Hepatocyte (in vitro differentiated cells): ENCODE data around the gene MYH16. TPM values are rescaled to one million over a fixed set of nuclear protein-coding genes. Genes with fewer than 3 reads are reported as not detected.
"Not testable (repeated sequence)": the region's sequence is repeated elsewhere in the genome, so short reads cannot be mapped to it uniquely, and the experiment has no call there.

Experiments
- DNase-seq: peaks from one replicate; pipeline ENCODE4 v3.0.0-alpha.2; 2016; ENCODE audit warnings: low spot score
- H2AFZ ChIP-seq: fragments of 200-600 bp; sonication (generic); 2 replicates; pipeline ENCODE4 v1.6.0; 2016; ENCODE audit warnings: antibody characterized with exemption, mild to moderate bottlenecking
- H3K27ac ChIP-seq: fragments of 200-600 bp; sonication (generic); 2 replicates; pipeline ENCODE4 v1.5.1; 2016; ENCODE audit warnings: mild to moderate bottlenecking
- H3K27me3 ChIP-seq: fragments of 200-600 bp; sonication (generic); 2 replicates; pipeline ENCODE4 v1.6.1; 2016
- H3K36me3 ChIP-seq: fragments of 200-600 bp; sonication (generic); replicated peaks from 2 replicates; pipeline ENCODE4 v1.5.1; 2016; ENCODE audit warnings: low read depth; ENCODE audit not compliant: insufficient read depth
- H3K4me1 ChIP-seq: fragments of 200-600 bp; sonication (generic); 2 replicates; pipeline ENCODE4 v1.5.1; 2016; ENCODE audit warnings: mild to moderate bottlenecking, moderate library complexity; ENCODE audit not compliant: insufficient read depth
- H3K4me2 ChIP-seq: fragments of 200-600 bp; sonication (generic); 2 replicates; pipeline ENCODE4 v1.6.0; 2016
- H3K4me3 ChIP-seq: fragments of 200-600 bp; sonication (generic); 2 replicates; pipeline ENCODE4 v1.5.1; 2016; ENCODE audit warnings: mild to moderate bottlenecking
- H3K79me2 ChIP-seq: fragments of 200-600 bp; sonication (generic); 2 replicates; pipeline ENCODE4 v1.6.0; 2017; ENCODE audit warnings: mild to moderate bottlenecking
- H3K9me2 ChIP-seq: fragments of 200-600 bp; sonication (generic); replicated peaks from 2 replicates; pipeline ENCODE4 v1.6.0; 2017; ENCODE audit warnings: mild to moderate bottlenecking; ENCODE audit not compliant: insufficient read depth
- H3K9me3 ChIP-seq: fragments of 200-600 bp; sonication (generic); 2 replicates; pipeline ENCODE4 v1.5.1; 2016; ENCODE audit warnings: low read depth, mild to moderate bottlenecking
- H4K20me1 ChIP-seq: fragments of 200-600 bp; sonication (generic); 2 replicates; pipeline ENCODE4 v1.6.0; 2016; ENCODE audit warnings: mild to moderate bottlenecking; ENCODE audit not compliant: insufficient read depth, poor library complexity, severe bottlenecking
- EZH2 ChIP-seq: fragments of 200-600 bp; sonication (generic); IDR thresholded peaks from 2 replicates; pipeline ENCODE4 v1.6.1; 2016; ENCODE audit warnings: antibody characterized with exemption, mild to moderate bottlenecking, borderline replicate concordance
- EZH2phosphoT487 ChIP-seq: fragments of 200-600 bp; sonication (generic); IDR thresholded peaks from one replicate; pipeline ENCODE4 v1.6.1; 2018; ENCODE audit warnings: antibody characterized with exemption, mild to moderate bottlenecking, low read depth, moderate library complexity; ENCODE audit not compliant: unreplicated experiment, severe bottlenecking
- WGBS: methylation state at CpG from one replicate; pipeline ENCODE4 v1.1.6; 2016; ENCODE audit warnings: low lambda C conversion rate; ENCODE audit errors: missing lambda C conversion rate; 5-methylcytosine and 5-hydroxymethylcytosine counted together
- polyA plus RNA-seq: library from polyadenylated mRNA; unstranded; fragments of >200 nt; fragmentation: Nextera tagmentation; extraction: Ambion mirVana; gene quantifications from 2 replicates; pipeline ENCODE4 v1.2.1, GENCODE V29; 2016
- total RNA-seq: library from RNA; depleted of rRNA; stranded (reverse); fragments of >200 nt; gene quantifications from 2 replicates; pipeline ENCODE4 v1.2.3, GENCODE V29; 2014
- TF ChIP-seq, protein P1 (sequence below): fragments of 200-600 bp; sonication (generic); IDR thresholded peaks from 2 replicates; pipeline ENCODE4 v1.5.1; 2016; ENCODE audit warnings: antibody characterized with exemption, mild to moderate bottlenecking; ENCODE audit not compliant: poor library complexity

The MYH16 gene
- total and polyA plus RNA-seq, 2 experiments from 2014 or later = 0.13 TPM; not detected in 1

- TF ChIP-seq EZH2 (no peak), EZH2phosphoT487 (no peak)
- TF ChIP-seq, protein P1, sequence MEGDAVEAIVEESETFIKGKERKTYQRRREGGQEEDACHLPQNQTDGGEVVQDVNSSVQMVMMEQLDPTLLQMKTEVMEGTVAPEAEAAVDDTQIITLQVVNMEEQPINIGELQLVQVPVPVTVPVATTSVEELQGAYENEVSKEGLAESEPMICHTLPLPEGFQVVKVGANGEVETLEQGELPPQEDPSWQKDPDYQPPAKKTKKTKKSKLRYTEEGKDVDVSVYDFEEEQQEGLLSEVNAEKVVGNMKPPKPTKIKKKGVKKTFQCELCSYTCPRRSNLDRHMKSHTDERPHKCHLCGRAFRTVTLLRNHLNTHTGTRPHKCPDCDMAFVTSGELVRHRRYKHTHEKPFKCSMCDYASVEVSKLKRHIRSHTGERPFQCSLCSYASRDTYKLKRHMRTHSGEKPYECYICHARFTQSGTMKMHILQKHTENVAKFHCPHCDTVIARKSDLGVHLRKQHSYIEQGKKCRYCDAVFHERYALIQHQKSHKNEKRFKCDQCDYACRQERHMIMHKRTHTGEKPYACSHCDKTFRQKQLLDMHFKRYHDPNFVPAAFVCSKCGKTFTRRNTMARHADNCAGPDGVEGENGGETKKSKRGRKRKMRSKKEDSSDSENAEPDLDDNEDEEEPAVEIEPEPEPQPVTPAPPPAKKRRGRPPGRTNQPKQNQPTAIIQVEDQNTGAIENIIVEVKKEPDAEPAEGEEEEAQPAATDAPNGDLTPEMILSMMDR = no peak
- Histone ChIP-seq H3K36me3 (no peaks in the 10 kb centered on the region), H3K4me2 (no peak overlapping the region), H3K4me3 (no peak overlapping the region), H3K9me2 (no peaks in the 10 kb centered on the region), H4K20me1 (no peaks in the 10 kb centered on the region), H3K9me3 (no peaks in the 10 kb centered on the region), H3K79me2 (no peaks in the 10 kb centered on the region), H2AFZ (no peak overlapping the region), H3K4me1 (no peaks in the 10 kb centered on the region), H3K27me3 (no peaks in the 10 kb centered on the region), H3K27ac (no peak overlapping the region)
- DNase-seq = no peak
- 87% methylated on average over 5 of the region's 5 CpGs for WGBS
Measured at GRCh38 chr7:99278180-99278579, 5.5 kb downstream of the MYH16 start.

DNA sequence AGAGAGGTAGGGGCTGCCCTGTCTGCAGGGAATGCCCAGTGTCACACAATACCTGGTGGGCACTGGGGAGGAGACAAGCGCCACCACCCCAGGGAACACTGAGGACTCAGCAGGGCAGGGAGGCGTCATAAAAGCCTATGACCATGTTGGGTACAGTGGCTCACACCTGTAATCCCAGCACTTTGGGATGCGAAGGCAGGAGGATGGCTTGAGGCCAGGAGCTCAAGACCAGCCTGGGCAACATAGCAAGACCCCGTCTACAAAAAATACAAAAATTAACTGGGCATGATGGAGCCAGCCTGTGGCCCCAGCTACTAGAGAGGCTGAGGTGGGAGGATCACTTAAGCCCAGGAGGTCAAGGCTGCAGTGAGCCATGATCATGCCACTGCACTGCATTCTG is 11.5 kb downstream of the MYH16 start:
- not testable (repeated sequence) for DNase-seq, H3K4me2 ChIP-seq, H4K20me1 ChIP-seq, H3K4me1 ChIP-seq, H3K9me2 ChIP-seq, H3K27ac ChIP-seq, H3K27me3 ChIP-seq, H3K9me3 ChIP-seq, H3K36me3 ChIP-seq, H2AFZ ChIP-seq, H3K4me3 ChIP-seq, H3K79me2 ChIP-seq
- WGBS = 97% methylated on average over 4 of the region's 4 CpGs

GRCh38 chr7:99287779-99288534 is 15.3 kb downstream of the MYH16 start:
- 96% methylated on average over 23 of the region's 23 CpGs for WGBS
- H4K20me1 ChIP-seq = no peaks in the 10 kb centered on the region

GRCh38 chr7:99289185-99289584 is 16.5 kb downstream of the MYH16 start:
- H3K9me2 ChIP-seq = no peaks in the 10 kb centered on the region
- 82% methylated on average over 9 of the region's 9 CpGs for WGBS
- no peaks in the 10 kb centered on the region for H3K27me3 ChIP-seq
- no peak for DNase-seq
- no peaks in the 10 kb centered on the region for H3K79me2 ChIP-seq
- TF ChIP-seq, protein P1 = no peak
- no peak for TF ChIP-seq EZH2
- no peak for TF ChIP-seq EZH2phosphoT487
- no peaks in the 10 kb centered on the region for H4K20me1 ChIP-seq
- no peak overlapping the region for H2AFZ ChIP-seq
- no peak overlapping the region for H3K27ac ChIP-seq
- no peaks in the 10 kb centered on the region for H3K36me3 ChIP-seq
- H3K4me2 ChIP-seq = no peak overlapping the region
- H3K9me3 ChIP-seq = no peaks in the 10 kb centered on the region
- H3K4me1 ChIP-seq = no peaks in the 10 kb centered on the region
- no peak overlapping the region for H3K4me3 ChIP-seq

More at GRCh38 chr7:99287779-99288534, 15.3 kb downstream of the MYH16 start:
- Histone ChIP-seq H3K4me3 (no peak overlapping the region), H3K9me2 (no peaks in the 10 kb centered on the region), H3K4me1 (no peaks in the 10 kb centered on the region), H3K36me3 (no peaks in the 10 kb centered on the region), H3K27ac (no peak overlapping the region), H3K79me2 (no peaks in the 10 kb centered on the region), H3K9me3 (no peaks in the 10 kb centered on the region), H3K27me3 (no peaks in the 10 kb centered on the region), H3K4me2 (no peak overlapping the region), H2AFZ (no peak overlapping the region)
- TF ChIP-seq EZH2 = no peak
- TF ChIP-seq EZH2phosphoT487 = no peak
- DNase-seq = no peak

DNA sequence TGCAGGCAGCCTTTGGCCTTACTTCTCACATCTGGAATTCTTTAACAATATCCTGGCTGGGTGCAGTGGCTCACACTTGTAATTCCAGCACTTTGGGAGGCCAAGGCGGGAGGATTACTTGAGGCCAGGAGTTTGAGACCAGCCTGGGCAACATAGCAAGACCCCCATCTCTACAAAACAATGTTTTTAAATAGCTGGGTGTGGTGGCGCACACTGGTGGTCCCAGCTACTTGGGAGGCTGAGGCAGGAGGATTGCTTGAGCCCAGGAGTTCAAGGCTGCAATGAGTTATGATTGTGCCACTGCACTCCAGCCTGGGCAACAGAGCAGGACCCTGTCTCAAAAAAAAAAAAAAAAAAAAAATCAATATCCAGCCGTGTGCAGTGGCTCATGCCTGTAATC is 17.5 kb downstream of the MYH16 start:
- H3K9me3 ChIP-seq, H3K4me1 ChIP-seq, H3K27me3 ChIP-seq, H4K20me1 ChIP-seq, DNase-seq, H3K36me3 ChIP-seq, H3K79me2 ChIP-seq, H3K4me3 ChIP-seq, H3K9me2 ChIP-seq, H3K4me2 ChIP-seq, H3K27ac ChIP-seq, H2AFZ ChIP-seq: not testable (repeated sequence)
- 89% methylated on average over 3 of the region's 3 CpGs for WGBS
